Gastroesophageal sphincter (tissue), 3 donors: ENCODE data around the gene DYNLT4.

Experiments
- CTCF ChIP-seq, 4 experiments: fragments of 200-600 bp in 2 of 4; fragments of 450-650 bp in 2 of 4; sonication (generic) in 1 of 4; IDR thresholded peaks; one replicate each; pipeline ENCODE4 v1.5.1; 2017 to 2019; ENCODE audit warnings: antibody characterized with exemption in 4 of 4, mild to moderate bottlenecking in 2 of 4, moderate library complexity in 2 of 4
- EP300 ChIP-seq: sonication (generic); formaldehyde crosslinking; IDR thresholded peaks from one replicate; pipeline ENCODE4 v1.6.1; 2017; ENCODE audit warnings: antibody characterized with exemption, mild to moderate bottlenecking
- POLR2A ChIP-seq, 2 donors: fragments of 450-650 bp; IDR thresholded peaks; one replicate each; pipeline ENCODE4 v1.6.1; 2017; ENCODE audit warnings: antibody characterized with exemption in 2 of 2, mild to moderate bottlenecking in 2 of 2, moderate library complexity in 1 of 2
- POLR2AphosphoS5 ChIP-seq: sonication (generic); formaldehyde crosslinking; IDR thresholded peaks from one replicate; pipeline ENCODE4 v1.6.1; 2017; ENCODE audit warnings: antibody characterized with exemption

GRCh38 chr1:44757420-44757819 is 49.7 kb downstream of the DYNLT4 start:
- TF ChIP-seq POLR2A (IDR thresholded peaks at IDR 0.05) (no peak), CTCF (IDR thresholded peaks at IDR 0.05) (no peak), POLR2AphosphoS5 (no peak), EP300 (no peak)
